Activated CD4-positive, alpha-beta T cell treated with anti-CD3 and anti-CD28 coated beads for 24 hours (primary cell): ENCODE results near the gene HCRTR1.

ENCODE experiments used
- DNase-seq, 2 donors: peaks; one replicate each; pipeline ENCODE4 v3.0.0-alpha.2; 2020; ENCODE audit warnings: low read depth in 2 of 2

HCRTR1 gene

DNA sequence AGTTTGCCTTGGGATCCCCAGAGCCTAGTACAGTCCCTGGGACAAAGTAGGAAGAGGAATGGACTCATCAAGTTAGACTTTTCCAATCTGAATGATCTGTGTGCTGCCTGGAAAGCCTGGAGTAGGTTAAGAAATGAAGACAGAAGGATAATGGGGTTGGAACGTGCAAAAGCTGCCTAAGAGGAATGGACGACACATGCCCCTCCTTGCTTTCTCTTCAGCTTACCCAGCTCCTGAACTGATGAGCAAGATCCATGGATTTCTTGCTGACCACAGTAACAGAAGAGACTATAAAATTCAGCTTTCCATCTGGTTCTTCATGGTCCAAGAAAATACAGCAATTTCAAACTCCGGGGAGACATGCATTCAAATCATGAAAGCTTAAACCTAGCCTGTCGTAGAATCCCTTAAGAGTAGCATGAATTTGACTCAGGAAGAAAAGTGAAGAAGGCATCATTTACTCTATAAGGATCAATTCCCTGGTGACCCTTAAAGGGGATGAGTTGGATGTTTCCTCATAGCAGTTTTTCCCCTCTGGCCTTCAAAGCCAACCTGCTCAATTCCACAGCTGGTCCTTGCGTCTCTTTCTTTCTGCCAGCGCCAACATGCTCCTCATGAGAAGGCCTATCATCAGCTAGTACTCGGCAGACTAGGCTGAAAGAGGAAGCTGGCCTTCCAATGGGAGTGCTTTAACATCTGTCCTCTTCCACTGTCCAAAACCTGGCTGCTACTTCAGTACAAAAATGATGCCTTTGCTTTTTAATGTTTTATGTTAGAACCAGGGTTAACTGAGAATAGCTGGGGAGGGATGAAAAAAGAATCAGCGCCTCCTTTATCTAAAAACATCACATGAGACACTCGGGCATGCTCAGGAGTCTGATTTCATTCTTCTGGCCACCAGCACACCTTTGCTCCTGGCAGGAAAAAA, 32.9 kb downstream of the HCRTR1 start:
- DNase-seq = no peak

DNA sequence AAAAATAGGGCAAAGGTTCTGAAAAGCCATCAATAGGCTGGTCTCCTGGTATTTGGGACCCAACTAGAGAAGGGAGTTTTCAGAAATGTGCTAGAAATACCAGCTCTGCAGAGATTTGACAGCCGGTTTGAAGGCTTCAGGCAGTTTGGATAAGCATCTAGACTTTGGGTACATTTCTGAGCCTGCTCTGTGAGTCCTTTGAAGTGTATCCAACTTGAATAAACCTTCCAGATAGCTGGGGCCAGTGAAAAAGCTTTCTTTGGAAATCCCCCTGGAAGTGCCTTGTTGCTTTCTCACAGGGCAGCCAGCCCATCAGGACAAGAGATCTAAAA, 33.6 kb downstream of the HCRTR1 start:
- DNase-seq = no peak

DNA sequence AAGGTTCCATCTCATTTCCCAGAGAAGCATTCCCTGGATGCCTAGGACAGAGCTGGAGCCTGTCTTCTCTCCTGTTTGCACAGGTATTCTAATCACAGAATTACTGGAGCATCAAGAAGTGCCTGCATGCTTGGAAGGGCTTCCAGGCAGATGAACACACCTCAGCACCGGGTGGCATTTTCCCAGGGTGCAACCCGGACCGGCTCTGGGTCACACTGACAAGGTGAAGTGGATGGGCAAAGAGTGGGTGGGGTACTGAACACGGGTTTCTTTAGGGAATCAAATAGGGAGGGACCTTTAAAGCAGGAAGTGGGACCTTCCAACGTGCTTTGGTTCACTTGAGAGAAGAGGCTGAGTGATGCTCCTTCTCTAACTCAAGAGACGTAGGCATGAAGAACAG, 34.3 kb downstream of the HCRTR1 start:
- no peak for DNase-seq

DNA sequence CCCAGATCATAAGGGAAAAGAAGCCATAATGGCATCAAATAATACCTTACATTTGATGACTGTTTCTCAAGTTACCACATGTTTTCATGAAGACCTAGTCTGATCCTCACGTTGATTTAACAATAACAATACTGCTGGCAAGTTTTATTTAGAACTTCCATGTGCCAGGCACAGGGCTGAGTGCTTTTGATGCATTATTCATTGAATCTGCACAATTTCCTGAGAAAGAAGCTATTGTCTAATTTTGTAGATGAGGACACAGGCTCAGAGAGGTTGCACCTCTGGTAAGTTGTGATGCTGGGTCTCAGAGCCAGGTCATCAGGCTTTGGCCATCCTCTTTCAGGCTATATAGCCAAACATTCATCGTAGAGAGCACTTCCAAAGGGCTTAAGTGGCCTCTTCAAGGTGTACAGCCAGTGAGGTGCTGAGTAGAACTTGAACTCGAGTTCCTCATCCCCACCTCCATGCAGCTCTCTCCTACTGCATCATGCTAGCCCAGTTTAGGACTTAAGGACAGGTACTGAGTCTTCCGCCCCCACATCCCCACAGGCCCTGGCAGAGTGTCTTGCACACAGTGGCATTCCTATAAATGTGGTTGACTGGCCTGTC, 35.5 kb downstream of the HCRTR1 start:
- no peak for DNase-seq

DNA sequence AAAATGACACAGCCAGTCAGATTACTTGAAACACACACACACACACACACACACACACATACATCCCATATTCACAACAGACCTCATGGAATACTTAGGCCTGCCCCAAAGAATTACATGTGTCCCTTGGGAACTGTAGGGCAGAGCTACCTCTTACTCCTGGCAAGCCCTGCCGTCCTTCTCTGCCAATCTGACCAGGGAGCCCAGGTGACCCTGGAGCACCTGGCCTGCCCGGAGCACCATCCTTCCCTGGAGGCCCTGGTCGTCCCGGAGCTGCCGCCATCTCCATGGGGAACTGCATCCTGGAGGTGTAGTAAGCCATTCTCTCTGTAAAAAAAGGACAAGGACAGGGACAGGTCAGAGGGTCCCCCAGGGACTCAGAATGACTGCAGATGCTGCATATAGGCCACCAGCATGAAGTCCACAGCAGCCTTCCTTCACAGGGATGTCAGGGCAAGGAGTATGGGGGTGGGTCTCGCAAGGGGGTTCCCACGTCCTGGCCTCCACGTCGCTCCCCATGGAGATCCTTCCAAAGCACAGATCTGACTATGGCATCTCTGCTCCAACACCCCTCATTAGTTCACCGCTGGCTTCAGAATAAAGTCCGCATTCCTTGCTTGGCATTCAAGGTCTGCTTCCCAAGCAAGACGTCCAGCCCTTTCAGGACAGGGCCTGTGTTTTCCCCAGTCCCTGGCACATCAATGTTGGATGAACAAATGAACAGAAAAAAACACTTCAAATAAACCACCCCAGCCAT, 36.4 kb downstream of the HCRTR1 start:
- no peak for DNase-seq

DNA sequence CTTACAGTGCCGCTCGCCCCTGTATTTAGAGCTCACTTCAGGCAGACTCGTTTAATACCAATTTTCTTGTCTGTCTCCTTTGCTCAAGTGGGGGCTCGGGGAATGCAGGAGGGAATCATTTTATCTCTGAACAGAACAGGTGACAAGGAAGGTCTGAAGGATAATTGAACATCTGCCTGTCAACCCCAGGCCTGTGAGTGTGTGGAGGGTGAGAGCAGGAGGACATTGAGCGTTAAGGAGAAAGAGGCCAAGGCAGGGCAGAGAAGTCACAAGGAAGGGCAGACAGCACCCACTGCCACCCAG, 36.9 kb downstream of the HCRTR1 start:
- no peak for DNase-seq

DNA sequence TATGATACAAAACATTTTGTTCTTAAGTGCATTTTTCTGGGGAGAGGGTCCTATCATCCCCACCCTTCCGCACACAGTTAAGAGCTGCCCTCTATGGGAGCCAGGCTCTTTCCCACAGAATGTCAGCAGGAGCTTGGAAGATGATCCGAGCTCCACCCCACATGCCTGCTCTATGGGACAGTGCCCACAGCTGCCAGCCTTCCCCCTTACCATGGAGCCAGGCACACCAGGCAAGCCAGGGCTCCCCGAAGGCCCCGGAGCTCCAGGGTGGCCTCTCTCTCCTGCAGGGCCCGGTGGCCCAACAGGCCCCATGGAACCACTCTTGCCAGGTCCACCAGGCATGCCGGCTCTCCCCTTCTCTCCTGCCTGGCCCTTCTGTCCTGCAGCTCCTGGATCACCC, 37.6 kb downstream of the HCRTR1 start:
- DNase-seq = no peak

DNA sequence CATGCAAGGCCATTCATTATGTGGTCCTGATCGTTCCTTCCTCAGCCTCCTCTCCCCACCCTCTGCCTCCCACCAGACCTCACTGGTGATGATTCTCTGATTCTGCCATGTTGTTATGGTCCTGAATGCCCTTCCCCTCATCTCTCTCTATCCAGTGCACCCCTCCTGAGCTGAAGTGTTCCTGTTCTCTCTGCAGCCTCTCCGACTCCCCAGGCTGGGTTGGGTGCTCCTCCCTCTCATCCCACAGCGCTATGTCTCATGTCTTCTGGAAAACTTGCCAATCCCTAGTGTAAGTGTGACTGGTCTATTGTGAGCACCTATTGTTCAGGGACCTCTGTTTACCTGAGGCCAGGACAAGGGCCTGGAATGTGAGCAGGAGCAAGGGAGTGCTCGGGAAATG, 38.3 kb downstream of the HCRTR1 start:
- no peak for DNase-seq

DNA sequence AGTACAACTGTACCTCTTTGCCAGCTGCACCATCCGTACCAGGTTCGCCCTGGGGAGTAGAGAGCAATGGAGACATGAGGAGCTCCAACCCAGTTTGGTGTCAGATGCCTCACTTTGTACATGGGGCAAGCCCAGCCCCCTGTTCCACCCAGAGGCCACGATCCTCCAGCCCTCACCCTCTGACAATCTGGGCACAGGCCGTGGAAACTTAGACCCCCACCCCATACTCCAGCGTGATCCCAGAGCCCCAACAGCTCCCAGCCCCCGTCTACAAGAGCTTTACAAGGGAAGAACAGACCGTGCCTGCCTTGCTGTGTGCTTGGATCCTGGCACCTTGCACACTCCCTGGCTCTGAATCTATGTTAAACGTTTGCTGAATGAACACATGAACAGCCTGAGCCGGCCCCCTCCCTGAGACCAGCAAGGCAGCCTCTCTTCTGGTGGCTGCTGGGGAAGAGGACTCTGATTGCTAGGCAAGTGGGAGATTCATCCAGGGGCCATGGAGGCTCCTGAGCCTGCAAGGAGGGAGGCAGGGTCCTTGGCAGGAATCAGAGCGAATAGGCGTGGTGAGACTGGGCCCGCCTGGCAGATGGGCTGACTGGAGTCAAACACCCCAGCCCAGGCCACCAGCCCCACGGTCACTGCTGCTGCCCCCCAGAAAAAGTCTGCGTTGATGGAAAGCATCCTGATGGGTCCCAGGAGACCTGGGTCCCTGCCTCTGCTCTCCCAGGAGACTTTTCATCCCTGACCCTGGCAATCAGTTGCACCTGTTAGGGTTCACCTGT, 39.7 kb downstream of the HCRTR1 start:
- no peak for DNase-seq

DNA sequence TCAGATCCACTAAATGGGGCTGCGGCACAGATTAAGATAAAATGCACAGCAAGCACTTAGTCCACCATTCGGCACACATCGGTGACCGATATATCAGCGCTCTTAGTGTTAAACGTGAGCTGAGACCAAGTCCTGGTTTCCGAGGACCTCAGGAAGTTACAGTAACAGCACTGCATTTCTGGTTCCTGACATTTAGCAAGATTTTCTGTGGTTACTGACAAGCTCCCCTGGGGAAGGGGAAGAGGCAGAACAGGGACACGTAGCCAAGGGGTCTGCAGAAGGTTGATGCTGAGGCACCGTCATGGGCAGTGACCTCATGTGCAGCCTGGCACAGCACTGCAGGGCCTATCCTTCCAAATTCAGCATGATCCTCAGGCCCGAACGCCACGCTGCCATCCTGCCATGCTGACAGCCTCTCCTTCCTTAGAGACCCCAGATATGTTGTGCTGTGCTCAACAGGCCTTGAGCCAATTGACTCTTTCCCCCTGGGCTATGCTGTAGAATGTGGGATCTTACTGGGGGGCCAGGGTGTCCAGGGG, 40.6 kb downstream of the HCRTR1 start:
- no peak for DNase-seq

DNA sequence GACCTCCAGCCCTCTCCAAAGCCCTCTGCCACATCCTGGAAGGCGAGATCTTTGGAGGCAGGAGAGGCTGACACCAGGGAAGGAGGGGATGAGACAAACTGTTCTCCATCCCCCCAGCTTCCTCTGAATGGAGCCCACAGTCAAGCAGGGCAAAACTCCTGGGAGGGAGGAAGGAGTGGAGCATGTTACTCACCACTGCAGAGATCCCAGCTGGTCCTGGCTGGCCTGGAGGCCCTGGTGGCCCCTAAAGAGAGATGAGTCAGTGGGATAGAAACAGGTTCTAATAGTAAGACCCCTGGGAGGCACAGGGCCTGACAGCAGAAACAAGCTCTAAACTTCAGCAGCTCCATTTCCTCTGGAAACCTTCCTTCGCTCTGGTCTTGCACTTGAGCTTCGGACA, 41.2 kb downstream of the HCRTR1 start:
- DNase-seq = no peak

DNA sequence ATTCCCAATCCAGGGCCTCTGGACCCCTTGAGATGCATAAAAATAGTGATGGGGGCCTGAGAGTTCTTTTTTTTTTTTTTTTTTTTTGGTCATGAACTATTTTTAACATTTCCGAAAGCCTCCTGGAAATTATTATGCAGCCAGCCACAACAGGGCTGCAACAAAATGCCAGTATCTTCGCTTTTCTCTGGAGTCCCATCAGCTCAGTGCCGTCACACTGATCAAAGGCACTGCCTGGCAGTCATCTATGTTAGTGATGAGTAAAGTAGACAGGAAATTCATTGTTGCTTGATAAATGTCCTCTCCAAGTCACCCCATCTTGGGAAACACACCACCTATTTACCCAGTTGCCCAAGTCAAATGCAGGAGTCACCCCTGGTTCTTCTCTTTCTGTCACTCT, 42.4 kb downstream of the HCRTR1 start:
- DNase-seq = no peak

DNA sequence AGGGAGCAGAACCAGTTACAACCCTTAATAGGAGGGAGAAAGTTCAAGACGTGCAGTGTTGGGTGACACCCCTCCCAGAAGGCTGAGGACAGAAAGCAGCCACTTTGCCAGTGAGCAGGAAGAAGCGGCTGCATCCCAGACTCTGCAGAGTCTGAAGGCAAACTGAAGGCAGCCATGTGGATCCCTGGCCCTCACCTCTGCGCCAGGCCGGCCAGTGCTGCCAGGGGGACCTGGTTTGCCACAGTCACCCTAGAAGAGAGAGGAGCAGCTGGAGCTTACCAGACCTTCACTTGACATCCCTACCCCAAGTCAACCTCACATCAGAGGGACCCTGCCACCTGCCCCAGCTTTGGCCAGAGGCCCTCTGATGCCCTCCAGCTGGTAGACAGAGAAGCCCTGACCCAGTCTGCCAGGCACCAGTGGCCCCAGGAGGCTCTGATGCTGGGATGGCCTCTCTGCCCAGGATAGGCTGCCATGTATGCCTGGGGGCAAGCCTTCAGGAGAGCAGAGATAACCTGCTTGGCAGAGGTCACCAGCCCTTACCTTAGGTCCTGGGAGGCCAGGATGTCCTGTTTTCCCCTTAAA, 43.5 kb downstream of the HCRTR1 start:
- DNase-seq = no peak

DNA sequence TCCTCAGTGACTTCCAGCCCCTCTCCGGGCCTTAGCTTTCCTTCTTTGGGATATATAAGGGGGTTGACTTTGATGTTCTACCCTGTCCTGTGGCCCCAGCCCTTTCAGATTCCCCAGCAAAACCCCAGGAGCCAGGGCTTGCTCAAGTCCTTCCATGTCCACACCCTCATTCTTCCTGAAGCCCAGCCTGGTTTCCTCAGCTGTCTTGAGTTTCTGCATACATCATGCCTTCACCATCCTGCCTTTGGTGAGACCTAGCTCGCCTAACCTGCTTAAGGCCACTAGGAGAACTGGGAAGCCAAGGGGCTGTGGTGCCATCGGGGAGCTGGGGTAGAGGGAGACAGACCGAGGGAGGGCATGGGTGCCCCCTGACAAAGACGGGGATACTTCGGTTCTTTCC, 44.4 kb downstream of the HCRTR1 start:
- no peak for DNase-seq

DNA sequence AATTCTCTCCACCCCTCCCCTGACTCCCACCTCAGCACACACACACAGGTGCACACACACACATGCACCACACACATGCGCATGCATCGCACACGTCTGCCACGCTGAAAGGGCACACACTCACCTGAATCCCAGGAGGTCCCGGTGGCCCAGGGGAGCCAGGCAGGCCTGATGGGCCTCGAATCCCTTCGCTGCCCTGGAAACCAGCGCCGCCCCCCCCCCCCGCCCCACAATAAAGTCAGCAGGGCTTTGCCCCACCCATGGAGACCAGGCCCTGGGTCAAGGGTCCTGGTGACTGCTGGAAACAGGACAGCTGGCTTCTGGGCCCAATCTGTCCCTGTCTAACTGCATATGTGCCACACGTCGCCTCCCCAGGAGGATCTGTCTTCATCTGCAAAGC, 45.0 kb downstream of the HCRTR1 start:
- no peak for DNase-seq

DNA sequence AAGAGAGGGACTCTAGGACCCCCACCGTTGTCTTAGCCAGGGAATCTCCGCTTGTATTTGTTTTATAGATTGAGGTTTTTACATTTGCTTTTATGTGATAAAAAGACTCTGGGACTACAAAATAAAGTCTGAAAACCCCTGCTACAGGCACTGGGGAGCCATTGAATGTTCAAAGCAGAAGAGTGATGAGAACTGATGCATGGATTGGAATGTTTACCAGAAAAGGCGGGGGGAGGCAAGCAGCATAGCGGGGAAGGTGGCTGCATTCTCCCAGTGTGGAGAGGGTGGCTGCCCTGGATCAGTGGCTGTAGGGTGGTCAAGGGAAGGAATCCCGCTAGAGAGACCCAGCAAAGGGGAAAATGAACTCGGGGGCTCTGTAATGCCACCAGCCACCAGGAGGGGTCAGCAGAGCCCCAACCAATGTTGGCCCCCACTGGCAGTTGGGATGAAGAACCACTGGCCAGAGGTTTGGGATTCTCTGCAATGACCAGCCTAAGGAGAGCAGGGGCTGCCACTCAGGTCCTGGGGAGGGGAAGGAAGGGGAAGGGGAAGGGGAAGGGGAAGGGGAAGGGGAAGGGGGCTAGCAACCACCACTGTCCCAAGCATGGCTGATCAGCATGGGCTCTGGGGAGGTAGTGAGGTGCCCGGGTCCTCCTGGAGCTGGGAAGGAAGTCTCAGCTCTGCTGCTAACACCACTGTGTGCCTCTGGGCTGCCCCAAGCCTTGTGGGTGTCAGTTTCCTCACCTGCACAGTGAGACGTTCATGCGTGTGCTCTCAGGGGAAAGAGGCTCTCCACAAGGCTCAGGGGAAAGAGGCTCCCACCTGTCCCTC, 46.3 kb downstream of the HCRTR1 start:
- DNase-seq = peak; percentile 41 to 49

DNA sequence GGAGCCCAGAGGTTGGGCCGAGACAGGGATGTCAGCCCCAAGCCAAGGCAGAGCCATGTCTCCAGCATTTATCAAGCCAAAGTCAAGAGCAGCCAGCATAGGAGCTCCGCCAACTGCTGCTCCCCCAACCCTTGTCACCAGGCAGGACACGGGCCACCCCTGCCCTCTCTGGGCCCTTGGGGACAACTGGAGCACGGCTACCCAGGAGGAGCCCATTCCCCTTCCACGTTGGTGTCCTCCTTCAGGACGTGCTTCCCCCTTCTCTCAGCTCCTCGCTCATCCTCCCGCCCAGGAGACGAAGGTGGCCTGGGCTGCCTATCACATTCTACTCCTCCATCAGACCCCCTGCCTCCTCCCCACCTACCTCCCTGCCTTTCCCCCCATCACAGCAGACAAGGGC, 47.0 kb downstream of the HCRTR1 start:
- DNase-seq = no peak

DNA sequence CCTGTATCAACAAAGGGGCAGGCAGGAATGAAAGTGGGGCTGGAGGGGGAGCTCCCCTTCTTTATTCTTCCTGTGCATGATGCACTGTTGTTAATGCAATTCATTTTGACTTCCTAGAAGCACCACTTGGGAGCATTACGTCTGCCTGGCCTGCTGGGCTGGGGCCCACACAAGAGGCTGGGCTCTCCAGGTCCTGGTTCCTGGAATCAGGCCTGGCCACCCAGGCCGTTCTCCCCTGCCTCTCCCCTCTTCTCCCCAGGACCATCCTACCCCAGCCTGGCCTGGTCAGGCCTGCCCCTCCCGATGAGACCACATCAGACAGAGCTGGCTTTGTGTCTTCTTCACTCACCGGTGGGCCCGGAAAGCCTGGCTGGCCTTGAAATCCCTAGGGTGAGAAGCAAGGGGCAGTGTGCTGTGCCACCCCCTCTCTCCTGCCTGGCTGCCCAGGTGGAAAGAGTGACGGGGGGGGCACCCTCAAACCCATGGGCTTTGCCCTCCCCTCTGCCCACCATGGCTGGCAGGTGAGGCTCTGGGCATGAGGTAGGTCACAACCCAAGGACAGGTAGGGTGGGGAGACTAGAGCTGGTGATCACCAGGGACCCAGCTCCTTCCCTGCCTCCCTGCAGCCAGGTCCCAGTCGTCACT, 47.9 kb downstream of the HCRTR1 start:
- DNase-seq = no peak

DNA sequence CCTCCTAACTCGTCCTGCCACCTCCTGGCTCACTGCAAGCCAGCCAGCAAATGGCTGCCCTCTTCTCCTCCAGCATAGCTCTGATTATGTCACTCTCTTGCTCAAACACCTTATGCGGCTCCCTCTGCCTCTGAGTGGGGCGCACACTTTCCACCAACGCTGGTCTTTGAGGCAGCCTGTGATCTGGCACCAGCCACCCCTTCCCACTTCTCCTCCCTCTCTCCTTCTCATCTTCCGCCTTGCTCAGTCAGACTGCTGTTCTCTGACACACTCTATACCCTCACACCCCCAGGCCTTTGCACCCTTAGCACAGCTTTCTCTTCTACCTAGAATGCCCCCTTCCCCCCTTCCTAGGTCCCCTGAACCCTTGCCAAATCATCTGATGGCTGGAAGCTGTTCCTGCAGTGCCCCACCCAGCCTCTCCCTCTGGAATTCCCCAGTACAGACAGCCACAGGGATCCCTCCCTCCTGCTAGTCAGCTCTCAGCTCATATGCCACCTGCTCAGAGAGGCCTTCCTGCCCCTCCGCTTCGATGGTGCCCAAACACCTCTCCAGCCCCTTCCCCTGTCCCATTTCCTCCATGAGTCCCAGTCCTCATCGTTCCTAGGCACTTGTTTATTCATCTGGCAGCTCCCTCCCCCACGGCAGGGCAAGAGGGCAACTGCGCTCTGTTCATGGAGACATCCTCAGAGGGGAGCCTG, 48.9 kb downstream of the HCRTR1 start:
- DNase-seq = no peak
